Endothelial cell of umbilical vein (primary cell): ENCODE measurements around the gene TMCO1. TPM values are rescaled to one million over a fixed set of nuclear protein-coding genes. Genes with fewer than 3 reads are reported as not detected.

ENCODE experiments used
- BruUV-seq: library from RNA; stranded (reverse); fragments of 400-500 nt; replicated peaks from 2 replicates; lab custom pipeline; 2021; lab: Mats Ljungman, UMichigan
- CTCF ChIA-PET: fragments of 300-600, 350-600 bp; sonication (Branson Sonifier 250); formaldehyde crosslinking; loops from one replicate; lab custom pipeline; 2021; ENCODE audit warnings: antibody characterized with exemption, inconsistent platforms; lab: Charles Lee
- POLR2A ChIA-PET: fragments of 300-600, 350-600 bp; sonication (Branson Sonifier 250); formaldehyde crosslinking; loops from one replicate; lab custom pipeline; 2021; ENCODE audit warnings: antibody characterized with exemption, inconsistent platforms; lab: Charles Lee
- DNase-seq: peaks from one replicate; pipeline ENCODE4 v3.0.0-alpha.2; 2011; ENCODE audit warnings: low read depth, low spot score
- FAIRE-seq: peaks from 2 replicates; lab custom pipeline; 2011; peaks lifted over from hg19 to GRCh38; lab: Jason Lieb, UNC
- H2AFZ ChIP-seq: 2 replicates; pipeline ENCODE4 v1.6.0; 2012; ENCODE audit warnings: low read depth, low read length, control low read depth, inconsistent platforms
- H3K27ac ChIP-seq: 2 replicates; pipeline ENCODE4 v1.5.1; 2011; ENCODE audit warnings: low read depth, mild to moderate bottlenecking, control low read depth, low read length, moderate library complexity; ENCODE audit not compliant: insufficient read depth
- H3K27me3 ChIP-seq, 2 experiments: 2 replicates each; pipeline versions ENCODE4 v1.6.0 to v1.6.1; 2011; ENCODE audit warnings: low read length in 2 of 2, mixed read lengths in 1 of 2; ENCODE audit not compliant: control insufficient read depth in 2 of 2, insufficient read depth in 2 of 2
- H3K36me3 ChIP-seq, 2 experiments: 2 replicates in 1 of 2; 3 replicates in 1 of 2; pipeline ENCODE4 v1.5.1; 2011; ENCODE audit warnings: low read length in 2 of 2, mild to moderate bottlenecking in 1 of 2, moderate library complexity in 1 of 2; ENCODE audit not compliant: control insufficient read depth in 2 of 2, insufficient read depth in 2 of 2; ENCODE audit errors: extremely low read depth in 1 of 2
- H3K4me1 ChIP-seq: 3 replicates; pipeline ENCODE4 v1.5.1; 2011; ENCODE audit warnings: mild to moderate bottlenecking, low read length; ENCODE audit not compliant: control insufficient read depth, insufficient read depth; ENCODE audit errors: extremely low read depth
- H3K4me2 ChIP-seq: 2 replicates; pipeline ENCODE4 v1.6.1; 2011; ENCODE audit warnings: low read length, control low read depth, mixed read lengths; ENCODE audit not compliant: insufficient read depth
- H3K4me3 ChIP-seq, 3 experiments: fragments of 200-600 bp in 1 of 3; sonication (generic), shearing (Covaris generic) in 1 of 3; replicated peaks in 1 of 3; 2 replicates each; pipeline ENCODE4 v1.5.1; 2011 to 2016; ENCODE audit warnings: control low read depth in 3 of 3, low read length in 3 of 3, mild to moderate bottlenecking in 2 of 3, inconsistent platforms in 1 of 3, low read depth in 1 of 3, moderate library complexity in 1 of 3; ENCODE audit not compliant: insufficient read depth in 1 of 3
- H3K79me2 ChIP-seq: 2 replicates; pipeline ENCODE4 v1.6.0; 2012; ENCODE audit warnings: low read length, inconsistent platforms; ENCODE audit not compliant: control insufficient read depth, insufficient read depth
- H3K9ac ChIP-seq: replicated peaks from 2 replicates; pipeline ENCODE3; 2011; ENCODE audit warnings: low read length, control low read depth; ENCODE audit not compliant: insufficient read depth; ENCODE audit errors: extremely low read depth
- H3K9me1 ChIP-seq: replicated peaks from 3 replicates; pipeline ENCODE4 v1.6.0; 2011; ENCODE audit warnings: mild to moderate bottlenecking, low read length; ENCODE audit not compliant: control insufficient read depth, insufficient read depth; ENCODE audit errors: extremely low read depth
- H3K9me3 ChIP-seq: replicated peaks from 2 replicates; pipeline ENCODE4 v1.5.1; 2012; ENCODE audit warnings: low read length, inconsistent platforms; ENCODE audit not compliant: control insufficient read depth, insufficient read depth
- H4K20me1 ChIP-seq: replicated peaks from 2 replicates; pipeline ENCODE3; 2011; ENCODE audit warnings: mild to moderate bottlenecking, low read length; ENCODE audit not compliant: control insufficient read depth, insufficient read depth; ENCODE audit errors: extremely low read depth
- CTCF ChIP-seq, 2 donors: IDR thresholded peaks; 1 replicate in 1 of 2; 2 replicates in 1 of 2; pipeline ENCODE4 v1.5.1; 2011; ENCODE audit warnings: low read length in 2 of 2, mild to moderate bottlenecking in 2 of 2, moderate library complexity in 2 of 2, control low read depth in 1 of 2, inconsistent platforms in 1 of 2, low read depth in 1 of 2; ENCODE audit not compliant: insufficient read depth in 1 of 2; ENCODE audit errors: extremely low read depth in 1 of 2
- EZH2 ChIP-seq: IDR thresholded peaks from 2 replicates; pipeline ENCODE4 v1.6.1; 2012; ENCODE audit warnings: borderline replicate concordance, low read depth, mild to moderate bottlenecking, moderate library complexity, low read length, inconsistent platforms; ENCODE audit not compliant: severe bottlenecking
- FOS ChIP-seq: IDR thresholded peaks from 2 replicates; pipeline ENCODE4 v1.6.1; 2011; ENCODE audit warnings: mild to moderate bottlenecking, low read length, moderate library complexity, borderline replicate concordance; ENCODE audit not compliant: insufficient read depth
- GATA2 ChIP-seq: IDR thresholded peaks from 2 replicates; pipeline ENCODE4 v1.7.0; 2011; ENCODE audit warnings: low read depth, mild to moderate bottlenecking, moderate library complexity, mixed read lengths, low read length; ENCODE audit not compliant: insufficient read length, insufficient read depth
- JUN ChIP-seq: IDR thresholded peaks from 2 replicates; pipeline ENCODE4 v1.6.1; 2011; ENCODE audit warnings: borderline replicate concordance, low read depth; ENCODE audit not compliant: insufficient read length, insufficient read depth
- MAX ChIP-seq: IDR thresholded peaks from 2 replicates; pipeline ENCODE4 v1.6.1; 2011; ENCODE audit not compliant: insufficient read depth, insufficient read length
- MYC ChIP-seq: IDR thresholded peaks from one replicate; pipeline ENCODE4 v1.6.1; 2011; ENCODE audit warnings: mild to moderate bottlenecking, low read depth, low read length
- POLR2A ChIP-seq: IDR thresholded peaks from 2 replicates; pipeline ENCODE4 v1.6.1; 2012; ENCODE audit warnings: low read depth, mild to moderate bottlenecking, control low read depth, low read length
- POLR2AphosphoS5 ChIP-seq: IDR thresholded peaks from 2 replicates; pipeline ENCODE4 v1.6.1; 2012; ENCODE audit warnings: low read depth, mild to moderate bottlenecking, control low read depth, low read length, moderate library complexity; ENCODE audit not compliant: insufficient read depth
- dilution Hi-C: fragments of 300-500 bp; cut with MboI; formaldehyde crosslinking; loops from one replicate; pipeline ENCODE4 v1.15.0; 2019; ENCODE audit warnings: low sequenced_read_pairs; ENCODE audit not compliant: extremely low pct_ligation_motif_present
- intact Hi-C: fragments of 100-400 bp; cut with micrococcal nuclease; formaldehyde crosslinking; loops from one replicate; pipeline ENCODE4 v1.10.0; 2022
- polyA plus RNA-seq, 4 experiments: library from polyadenylated mRNA; depleted of rRNA in 3 of 4; stranded (reverse) in 3 of 4; unstranded in 1 of 4; fragments of >200 nt; gene quantifications; 2 replicates each; pipeline versions ENCODE4 v1.2.1 to v1.2.3, GENCODE V29; 2011 to 2012; ENCODE audit warnings: missing spikeins in 1 of 4
- total RNA-seq: library from RNA; stranded (reverse); gene quantifications from 2 replicates; pipeline ENCODE4 v1.2.3, GENCODE V29; 2021

TMCO1 gene
- total and polyA plus RNA-seq, 2 donors (not counting 3 experiments of a cell fraction or from before 2014, with no cell fraction given) = 86.0 to 93.4 TPM

- Histone ChIP-seq H3K4me3 (peak within 1 kb of the TSS; percentile 36 to 75 (median 55)), H3K9me3 (no peaks in the 10 kb centered on the region), H3K9me1 (no peaks in the 10 kb centered on the region), H3K9ac (peak within 1 kb of the TSS; percentile 85), H3K4me1 (peaks cover 21% of the 10 kb centered on the region), H3K27me3 (peaks cover 2 to 3% of the 10 kb centered on the region in 2 experiments), H3K36me3 (no peaks in the 10 kb centered on the region), H3K4me2 (peak within 1 kb of the TSS; percentile 86), H3K79me2 (peaks cover 30% of the 10 kb centered on the region), H4K20me1 (no peaks in the 10 kb centered on the region), H3K27ac (peak within 1 kb of the TSS; percentile 72), H2AFZ (peak within 1 kb of the TSS; percentile 96)
- CTCF ChIA-PET = interaction anchor here (0.7 to 2.2 kb wide), 21 partner anchors 8 to 1522 kb away, joined by 3 to 10 read pairs (median 4); partner anchors contain the start of genes MGST3 and POU2F1
- TF ChIP-seq FOS (no peak), MYC (no peak), POLR2AphosphoS5 (peak; percentile 62), GATA2 (no peak), EZH2 (no peak), MAX (no peak), CTCF (IDR thresholded peaks at IDR 0.05; ENCODE audit: extremely low read depth in 1 of 2, insufficient read depth in 1 of 2, low read depth in 1 of 2, low read length in 2 of 2) (peak in 1 of 2 donors; percentile 30), JUN (no peak), POLR2A (peak; percentile 82)
- DNase-seq (peak; percentile 84), FAIRE-seq (peak; percentile 59)
- intact Hi-C loops = loop anchor here (1.0 to 5.0 kb wide), 4 partner anchors 67 to 214 kb away; partner anchors contain the start of genes MGST3 and TMCO1
- BruUV-seq = no TSS peak
- POLR2A ChIA-PET = interaction anchor here (0.6 to 0.8 kb wide), 2 partner anchors 23 to 198 kb away, joined by 3 read pairs; no protein-coding TSS in a partner anchor
- dilution Hi-C loops = no loop called here
Observed at GRCh38 chr1:165697881-165698760, 70.5 kb downstream of the TMCO1 start, which contains the start of gene ALDH9A1. Gene ALDH9A1 (minus strand): TSS chr1:165698562. CDS start chr1:165698558, 4 bp downstream.
